HL-60/S4 treated with retinoic acid at 250 ng/mL for 4 days and 3 days (cell line): ENCODE results near the gene TMEM121.

Experiments
- in situ Hi-C: fragments of 300-500 bp; cut with MboI; formaldehyde crosslinking; loops from 2 replicates; pipeline ENCODE4 v1.7.0; 2022; ENCODE audit warnings: low sequenced_read_pairs

TMEM121 gene

DNA sequence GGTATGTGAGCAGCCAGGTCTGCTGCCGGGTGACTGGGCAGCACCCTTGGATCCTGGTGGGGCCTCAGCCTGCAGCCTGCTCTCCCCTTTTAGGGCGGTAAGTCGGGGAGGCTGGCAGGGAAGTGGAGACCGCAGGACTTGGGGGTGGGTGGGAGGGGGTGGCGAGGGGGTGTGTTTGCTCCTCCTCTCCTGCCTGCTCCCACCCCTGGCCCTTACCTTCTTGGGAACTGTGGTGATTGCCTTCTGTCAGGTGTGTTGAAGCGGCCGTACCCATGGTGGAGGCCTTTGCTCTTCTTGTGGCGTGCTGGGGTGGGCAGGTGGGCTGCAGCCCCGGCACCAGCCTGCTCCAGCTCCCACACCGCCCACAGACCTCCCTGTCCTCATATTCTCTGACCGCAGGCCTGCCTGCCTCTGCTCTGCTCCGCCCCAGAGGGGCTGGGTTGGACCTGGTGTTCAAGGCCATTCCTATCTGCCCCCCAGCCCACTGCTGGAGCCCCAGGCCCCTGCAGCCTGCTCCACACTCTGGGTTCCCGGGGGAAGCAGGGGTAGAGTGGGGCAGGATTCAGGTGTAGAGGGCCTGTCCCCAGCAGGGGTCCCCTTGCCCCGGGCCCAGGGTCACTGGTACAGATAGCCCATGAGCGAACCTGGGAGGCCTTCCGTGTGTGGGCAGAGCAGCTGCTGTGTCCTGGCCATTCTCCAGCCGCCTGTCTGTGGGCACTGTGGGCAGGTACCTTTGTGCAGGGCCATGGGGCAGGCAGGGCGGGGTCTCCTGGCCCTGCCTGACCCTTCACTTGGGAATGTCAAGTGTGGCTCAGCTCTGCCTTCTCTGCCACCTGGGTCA, 30.2 kb upstream of the TMEM121 start:
- in situ Hi-C loops: loop anchor here (25.0 kb wide), 1 partner anchor 134 kb away; no protein-coding TSS in a partner anchor

DNA sequence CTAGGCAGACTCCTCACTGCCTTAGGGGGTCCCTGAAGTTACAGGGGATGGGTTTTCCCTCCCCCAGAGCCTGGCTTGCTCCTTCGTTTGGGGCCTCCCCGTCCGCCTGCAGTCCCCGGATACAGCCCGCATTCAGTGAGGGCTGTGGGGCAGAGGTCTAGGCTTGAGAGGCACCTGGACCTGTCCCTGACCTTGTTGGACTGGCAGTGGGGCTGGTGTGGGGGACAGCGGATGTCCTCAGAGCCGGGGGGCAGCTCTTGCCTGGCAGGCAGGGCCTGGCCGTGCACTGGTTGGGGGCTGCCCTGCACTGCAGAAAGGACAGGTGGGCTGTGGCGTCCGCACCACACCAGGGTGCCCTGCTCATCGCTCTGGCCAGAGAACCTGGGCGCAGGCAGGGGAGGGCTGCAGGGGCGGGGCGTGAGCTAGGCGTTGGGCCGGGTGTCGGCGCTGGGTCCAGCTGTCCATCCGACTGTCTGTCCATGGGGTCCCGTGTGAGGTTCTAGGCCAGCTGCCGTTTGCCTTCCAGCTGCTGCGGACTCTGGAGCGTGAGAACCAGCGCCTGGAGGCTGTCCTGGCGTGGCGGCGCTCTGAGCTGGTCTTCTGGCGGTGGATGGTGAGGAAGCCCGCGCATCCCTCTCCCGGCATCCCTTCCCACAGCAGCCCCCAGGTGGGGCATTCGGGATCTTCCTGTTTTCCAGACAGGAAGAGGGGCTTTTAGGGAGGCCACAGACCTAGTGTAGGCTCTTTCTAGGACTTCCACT, 29.4 kb upstream of the TMEM121 start:
- in situ Hi-C loops: loop anchor here (25.0 kb wide), 1 partner anchor 135 kb away; no protein-coding TSS in a partner anchor

DNA sequence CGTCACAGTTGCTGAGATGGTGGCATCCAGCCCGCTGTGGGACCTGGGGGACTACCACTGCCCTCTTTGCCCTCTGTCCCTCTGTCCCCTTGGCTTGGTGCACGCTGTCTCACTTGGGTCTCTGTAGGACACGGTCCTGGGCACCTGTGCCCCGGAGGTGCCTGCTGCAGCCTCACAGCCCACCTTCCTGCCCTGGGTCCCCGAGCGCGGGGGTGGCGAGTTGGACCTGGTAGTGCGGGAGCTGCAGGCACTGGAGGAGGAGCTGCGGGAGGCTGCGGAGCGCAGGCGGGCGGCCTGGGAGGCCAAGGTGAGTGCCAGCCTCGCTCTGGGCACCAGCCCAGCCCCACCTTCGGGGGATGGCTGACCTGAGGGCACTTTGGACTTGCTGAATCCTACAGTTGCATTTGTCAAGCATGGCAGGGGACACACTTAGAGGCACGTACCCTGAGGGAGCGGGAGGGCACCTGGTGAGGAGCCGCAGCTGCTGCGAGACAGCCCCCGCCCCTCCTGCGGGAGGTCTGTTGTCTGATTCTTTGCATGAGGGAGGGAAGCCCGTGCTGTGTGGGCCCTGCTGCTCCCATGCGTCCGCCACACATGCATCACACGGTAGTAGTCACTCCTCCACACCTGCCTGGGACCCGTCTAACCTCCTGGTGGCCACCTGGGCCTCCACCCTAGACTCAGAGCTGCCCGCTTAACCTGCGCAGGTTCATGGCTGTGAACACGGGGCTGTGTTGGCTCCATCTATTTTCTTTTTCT, 28.5 kb upstream of the TMEM121 start:
- in situ Hi-C loops: loop anchor here (25.0 kb wide), 1 partner anchor 136 kb away; no protein-coding TSS in a partner anchor

DNA sequence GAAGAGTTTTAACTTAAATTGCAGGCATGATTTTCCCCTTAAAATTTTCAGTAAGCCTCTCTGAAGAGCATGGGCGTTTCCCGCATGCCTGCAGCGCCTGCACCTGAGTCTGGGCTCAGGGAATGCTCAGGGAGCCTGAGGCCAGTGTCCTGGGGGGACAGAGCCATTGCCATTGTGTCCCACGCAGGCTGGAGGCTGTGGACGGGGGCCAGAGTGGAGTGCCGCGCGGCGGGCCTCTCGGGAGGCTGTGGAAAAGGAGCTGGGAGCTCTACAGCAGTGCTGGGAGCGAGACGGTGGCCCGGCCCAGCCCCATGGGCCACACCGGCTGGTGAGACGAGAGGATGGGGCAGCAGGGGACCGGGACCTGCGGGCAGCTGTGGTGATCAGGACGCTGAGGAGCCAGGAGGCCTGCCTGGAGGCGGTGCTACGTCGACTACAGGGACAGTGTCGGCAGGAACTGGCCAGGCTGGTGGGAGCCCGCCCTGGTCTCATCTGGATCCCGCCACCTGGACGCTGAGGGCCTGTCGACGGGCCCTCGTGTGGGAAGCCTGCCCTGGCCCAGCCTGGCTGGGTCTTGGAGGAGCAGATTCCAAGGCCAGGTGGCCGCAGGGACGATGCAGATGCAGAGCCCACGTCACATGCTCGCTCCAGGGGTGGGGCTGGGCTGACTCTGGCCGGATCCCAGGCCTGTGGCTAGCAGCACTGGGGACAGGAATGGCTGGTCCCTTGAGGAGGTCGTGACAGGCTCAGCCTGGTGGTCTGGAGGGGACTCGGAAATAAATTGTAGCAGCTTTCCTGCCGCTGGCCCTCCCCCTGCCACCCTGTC, 27.7 kb upstream of the TMEM121 start:
- in situ Hi-C loops: loop anchor here (25.0 kb wide), 1 partner anchor 136 kb away; no protein-coding TSS in a partner anchor

DNA sequence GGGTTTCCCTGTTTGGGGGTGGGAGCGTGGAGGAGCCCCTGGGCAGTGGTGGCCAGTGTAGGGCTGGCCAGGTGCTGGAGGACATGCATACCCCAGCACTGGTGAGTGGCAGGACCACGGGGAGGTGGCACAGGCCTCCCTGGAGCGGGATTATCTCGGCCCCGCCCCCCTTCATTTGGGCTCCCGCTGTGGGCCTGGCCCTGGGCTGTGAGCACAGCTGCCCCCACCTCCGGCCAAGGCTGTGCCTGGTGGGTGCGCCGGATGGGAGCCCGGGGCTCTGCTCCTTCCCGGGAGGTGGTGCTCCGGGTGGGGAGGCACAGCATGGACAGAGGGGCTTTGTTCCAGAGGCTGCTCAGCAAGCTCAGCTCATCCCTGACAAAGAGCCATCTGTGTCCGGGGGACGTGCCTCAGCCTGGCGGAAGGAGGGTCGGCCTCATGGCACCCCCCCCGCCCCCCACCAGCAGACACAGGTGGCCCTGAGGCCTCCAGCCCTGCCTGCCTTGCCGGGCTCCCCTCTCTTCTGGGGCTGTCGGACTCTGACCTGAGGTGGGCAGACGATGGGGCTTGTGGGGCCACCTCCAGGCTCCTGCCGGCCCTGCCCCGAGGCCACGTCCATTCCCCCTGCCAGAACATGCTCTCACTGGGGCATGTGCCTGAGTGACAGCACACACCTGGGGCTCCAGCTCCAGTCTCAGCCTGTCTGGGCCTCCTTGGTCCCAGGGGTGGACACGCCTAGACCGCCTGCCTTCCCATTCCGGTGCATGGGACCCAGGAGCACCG, 26.9 kb upstream of the TMEM121 start:
- in situ Hi-C loops: loop anchor here (25.0 kb wide), 1 partner anchor 137 kb away; no protein-coding TSS in a partner anchor

DNA sequence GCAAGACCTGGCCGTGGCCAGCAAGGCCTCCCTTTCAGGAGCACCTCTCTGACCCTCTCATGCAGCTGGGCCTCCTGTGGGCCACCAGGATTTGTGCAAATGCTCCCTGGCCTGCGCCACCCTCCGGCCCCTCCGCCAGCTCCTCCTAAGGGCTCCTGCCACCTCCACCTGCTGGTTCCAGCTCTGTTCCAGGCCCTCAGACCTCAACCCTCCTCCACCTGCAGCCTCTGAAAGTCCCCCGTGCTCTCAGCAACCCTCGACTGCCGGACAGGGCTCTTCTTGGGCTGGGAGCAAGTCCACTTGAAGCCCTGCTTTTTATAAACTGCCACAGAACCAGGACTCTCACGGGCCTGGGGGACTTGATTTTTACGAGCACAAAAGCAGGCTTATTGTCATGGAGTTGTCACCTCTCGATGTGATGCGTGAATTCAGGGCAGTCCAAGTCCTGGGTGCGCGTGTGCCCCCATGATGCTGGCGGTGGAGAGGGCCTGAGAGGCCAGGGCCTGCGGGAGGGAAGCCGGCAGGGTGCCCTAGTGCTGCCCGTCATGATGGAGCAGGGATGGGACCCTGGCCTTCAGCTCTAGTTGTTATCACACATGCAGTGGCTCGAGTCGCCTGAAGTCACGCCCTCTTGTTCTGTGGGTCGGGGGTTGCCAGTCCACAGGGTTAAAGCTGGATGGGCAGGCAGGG, 26.2 kb upstream of the TMEM121 start:
- in situ Hi-C loops: no loop called here

DNA sequence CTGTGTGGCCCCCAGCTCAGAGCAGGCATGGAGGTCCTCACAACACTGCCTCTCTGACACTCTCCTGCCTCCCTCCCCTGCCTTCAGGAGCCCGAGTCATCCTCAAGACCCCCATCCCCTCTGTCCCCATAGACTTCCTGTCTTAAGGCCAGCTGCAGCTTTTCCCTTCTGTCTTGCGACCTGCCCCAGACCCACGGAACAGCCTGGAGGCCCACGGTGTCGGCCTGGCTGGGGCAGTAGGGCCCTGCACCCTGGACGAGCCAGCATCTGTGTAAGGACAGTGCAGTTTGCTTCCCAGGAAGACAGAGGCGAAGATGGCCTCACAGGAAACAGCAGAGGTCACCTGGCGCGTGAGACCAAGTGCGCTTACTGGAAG, 25.7 kb upstream of the TMEM121 start:
- in situ Hi-C loops: no loop called here

DNA sequence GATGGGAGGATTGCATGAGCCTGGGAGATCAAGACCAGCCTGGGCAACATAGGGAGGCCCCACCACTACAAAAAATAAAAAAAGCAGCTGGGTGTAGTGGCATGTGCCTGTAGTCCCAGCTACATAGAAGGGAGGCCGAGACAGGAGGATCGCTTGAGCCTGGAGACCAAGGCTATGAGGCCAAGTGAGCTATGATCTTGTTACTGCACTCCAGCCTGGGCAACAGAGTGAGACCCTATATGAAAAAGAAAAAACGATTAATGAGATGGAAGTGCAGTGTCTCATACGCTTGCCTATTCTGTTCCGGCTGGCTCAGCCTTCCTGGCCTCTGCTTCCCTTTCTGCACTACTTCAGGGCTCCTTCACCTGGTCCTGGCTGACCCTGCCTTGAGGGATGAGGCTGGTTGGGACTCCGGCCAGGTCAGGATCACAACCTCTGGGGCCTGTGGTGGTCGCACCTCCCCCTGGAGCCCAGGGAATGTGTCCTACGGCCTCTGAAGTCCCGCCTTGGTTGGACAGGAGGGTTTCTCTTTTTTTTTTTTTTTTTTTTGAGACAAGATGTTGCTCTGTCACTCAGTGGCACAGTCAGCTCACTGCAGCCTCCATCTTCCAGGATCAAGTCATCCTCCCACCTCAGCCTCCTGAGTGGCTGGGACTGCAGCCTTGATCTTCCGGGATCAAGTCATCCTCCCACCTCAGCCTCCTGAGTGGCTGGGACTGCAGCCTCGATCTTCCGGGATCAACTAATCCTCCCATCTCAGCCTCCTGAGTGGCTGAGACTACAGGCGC, 24.7 kb upstream of the TMEM121 start:
- in situ Hi-C loops: no loop called here

DNA sequence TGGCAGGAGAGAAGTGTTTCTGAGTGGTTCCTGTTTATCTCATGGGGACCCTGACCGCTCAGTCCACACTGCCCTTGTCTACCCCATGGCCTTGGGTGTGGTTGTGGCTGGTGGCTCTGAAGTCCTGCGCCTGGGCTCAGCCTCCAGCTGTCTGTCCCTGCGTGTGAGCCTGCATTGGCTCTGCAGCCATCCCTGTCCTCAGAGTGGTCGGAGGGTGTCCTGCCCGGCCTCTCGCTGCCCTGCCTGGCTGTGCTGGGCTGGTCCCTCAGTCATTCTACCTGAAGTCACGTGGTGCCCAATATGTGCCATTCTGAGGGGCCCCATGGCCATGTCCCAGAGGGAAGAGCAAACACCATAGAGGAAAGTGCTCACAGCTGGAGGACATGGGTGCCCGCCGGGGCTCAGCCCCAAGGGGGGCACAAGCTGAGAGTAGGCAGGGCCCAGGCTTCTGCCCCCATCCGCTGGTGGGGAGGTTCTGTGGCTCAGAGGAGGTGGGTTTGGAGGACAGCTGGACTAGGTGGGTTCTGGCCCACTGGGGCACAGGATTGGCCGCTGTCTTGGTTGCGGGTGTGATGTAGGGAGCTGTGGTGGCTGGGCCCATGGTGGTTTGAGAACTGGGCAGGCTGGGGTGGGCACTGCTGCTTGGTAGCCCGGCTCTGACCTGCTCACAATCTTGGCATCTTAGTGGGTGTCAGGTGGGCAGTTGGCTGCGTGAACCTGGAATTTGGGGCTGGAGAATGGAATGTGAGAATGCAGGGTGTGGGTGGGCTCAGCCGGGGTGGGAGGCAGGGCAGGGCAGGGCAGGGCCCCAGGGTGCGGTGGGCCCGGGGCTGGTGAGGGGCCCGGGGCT, 23.7 kb upstream of the TMEM121 start:
- in situ Hi-C loops: no loop called here

DNA sequence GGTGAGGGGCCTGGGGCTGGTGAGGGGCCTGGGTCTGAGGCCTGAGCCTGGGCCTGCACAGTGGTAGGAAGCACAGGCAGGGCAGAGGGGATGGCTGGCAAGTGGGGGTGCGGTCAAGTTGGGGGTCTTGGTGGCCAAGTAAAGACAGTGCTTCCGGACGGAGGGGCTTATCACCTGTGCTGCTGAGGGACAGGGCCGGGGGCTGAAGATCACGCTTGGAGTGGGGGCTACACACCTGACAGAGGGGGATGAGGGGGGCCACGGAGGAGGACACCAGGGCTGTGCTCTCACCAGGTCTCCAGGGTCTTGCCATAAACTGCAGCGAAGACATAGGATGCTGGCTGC, 23.1 kb upstream of the TMEM121 start:
- in situ Hi-C loops: no loop called here

DNA sequence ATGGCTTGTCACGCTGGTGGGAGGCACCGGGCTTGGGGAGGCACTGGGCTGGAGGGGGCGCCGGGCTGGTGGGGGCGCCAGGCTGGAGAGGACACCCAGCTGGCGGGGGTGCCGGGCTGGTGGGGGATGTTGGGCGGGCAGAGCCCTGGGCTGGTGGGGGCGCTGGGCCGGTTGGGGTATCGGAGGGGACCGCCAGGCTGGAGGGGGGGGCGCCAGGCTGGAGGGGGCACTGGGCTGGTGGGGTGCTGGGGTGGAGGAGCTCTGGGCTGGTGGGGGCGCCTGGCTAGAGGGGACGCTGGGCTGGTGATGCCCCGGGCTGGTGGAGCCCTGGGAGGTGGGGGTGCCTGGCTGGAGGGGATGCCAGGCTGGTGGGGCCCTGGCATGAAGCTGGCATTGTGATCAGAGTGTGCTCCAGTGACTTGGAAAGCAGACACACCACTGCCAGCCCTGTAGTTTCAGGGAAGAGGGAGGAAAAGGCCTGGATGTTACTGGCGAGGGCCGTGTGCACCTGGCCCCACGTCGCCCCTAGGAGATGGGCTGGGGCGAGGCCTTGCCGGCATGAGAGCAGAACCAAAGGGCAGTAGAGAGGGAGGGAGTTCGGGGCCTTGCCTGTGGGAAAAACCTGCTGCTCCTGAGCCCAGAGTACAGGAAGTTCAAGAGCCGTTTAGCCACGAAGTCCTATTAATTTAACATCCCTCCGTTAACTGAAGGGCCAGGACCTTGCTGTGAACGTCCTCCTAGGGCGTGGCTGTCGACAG, 22.3 kb upstream of the TMEM121 start:
- in situ Hi-C loops: no loop called here

DNA sequence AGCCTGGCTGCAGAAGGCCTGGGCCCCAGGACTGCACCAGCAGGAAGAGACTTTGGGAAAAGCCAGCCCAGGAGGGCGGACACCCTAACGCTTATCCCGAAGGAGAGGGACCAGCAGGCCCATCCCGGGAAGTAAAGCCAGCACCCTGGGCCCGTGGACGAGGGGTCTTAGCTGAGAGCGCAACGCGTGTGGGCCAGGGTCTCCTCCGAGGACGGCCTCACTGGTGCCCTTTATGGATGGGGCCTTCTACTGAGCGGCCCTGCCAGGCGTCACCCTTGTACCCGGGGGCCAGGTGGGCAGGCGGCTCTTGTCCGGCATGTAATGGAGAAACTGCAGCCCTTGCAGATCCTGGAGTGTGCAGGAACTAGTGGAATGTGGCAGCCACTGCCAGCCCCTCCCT, 21.3 kb upstream of the TMEM121 start:
- in situ Hi-C loops: no loop called here

DNA sequence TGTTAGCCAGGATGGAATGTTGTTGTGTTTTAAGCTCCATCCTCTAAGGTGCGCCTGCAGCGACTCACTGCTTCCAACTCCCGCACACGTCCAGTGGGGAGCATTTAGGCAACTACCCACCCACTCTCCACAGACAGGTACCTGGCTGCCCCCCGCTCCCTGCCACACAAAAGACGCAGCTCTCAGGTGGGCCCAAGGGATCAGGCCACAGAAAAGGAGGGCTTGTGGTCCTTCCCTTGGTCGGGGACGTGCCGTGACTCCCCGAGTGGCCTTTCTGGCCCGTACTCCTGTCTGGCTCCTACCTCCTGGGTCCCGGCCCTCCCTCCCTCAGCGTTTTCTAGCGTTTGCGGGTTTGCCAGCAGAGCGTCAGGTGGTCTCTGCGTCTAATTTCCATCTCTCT, 19.1 kb upstream of the TMEM121 start:
- in situ Hi-C loops: no loop called here

DNA sequence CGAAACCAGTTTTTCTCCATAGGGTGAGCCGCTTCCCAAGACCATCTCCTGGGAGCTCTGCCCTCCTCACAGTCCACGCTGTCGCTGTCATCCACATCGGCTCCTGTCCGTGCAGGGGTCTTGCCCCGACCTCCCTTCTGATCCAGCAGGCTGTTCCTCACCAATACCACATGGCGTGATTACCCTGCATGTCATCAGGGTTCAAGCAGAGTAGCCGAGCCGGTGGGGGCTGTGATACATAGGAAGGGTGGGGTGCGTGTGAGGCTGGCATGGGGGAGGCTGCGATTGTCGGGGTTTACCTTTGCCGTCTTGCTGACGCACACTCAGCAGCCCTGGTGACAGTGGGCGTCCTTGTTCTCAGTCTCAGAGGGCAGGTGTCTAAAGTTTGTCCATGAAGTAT, 18.3 kb upstream of the TMEM121 start:
- in situ Hi-C loops: no loop called here

DNA sequence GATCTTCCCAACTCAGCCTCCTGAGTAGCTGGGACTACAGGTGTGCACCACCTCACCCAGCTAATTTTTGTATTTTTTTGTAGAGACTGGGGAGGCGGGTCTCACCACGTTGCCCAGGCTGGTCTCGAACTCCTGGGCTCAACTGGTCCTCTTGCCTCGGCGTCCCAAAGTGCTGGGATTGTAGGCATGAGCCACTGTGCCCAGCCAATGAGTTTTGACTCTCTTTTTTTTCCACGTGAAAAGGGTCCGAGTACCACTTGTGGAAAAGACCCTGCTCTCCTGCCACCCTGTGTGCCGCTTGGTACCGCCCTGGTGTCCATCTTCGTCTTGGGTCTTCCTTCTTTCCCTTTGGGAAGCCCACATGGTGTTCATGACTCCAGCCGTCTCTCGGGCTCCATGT, 17.8 kb upstream of the TMEM121 start:
- in situ Hi-C loops: no loop called here

DNA sequence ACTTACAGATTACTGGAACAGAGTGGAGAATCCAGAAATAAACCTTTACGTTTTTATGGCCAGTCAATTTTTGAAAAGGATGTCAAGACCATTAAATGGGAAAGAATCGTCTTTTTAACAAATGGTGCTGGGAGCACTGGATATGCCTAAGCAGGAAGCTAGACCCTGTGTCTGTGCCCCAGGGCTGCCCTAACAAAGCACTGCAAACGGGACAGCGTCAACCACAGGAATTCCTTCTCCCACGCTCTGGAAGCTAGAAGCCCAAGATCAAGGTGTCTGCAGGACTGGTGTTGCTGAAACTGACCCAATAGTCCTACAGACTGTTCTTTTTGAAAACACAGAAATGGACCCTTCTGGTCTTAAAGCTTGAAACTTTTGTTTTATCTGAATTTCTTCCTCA, 9.3 kb upstream of the TMEM121 start:
- in situ Hi-C loops: no loop called here
